ENCODE results near the gene CDKL4.

- TF ChIP-seq RFX1 (IDR thresholded peaks at IDR 0.05): no peak
- no peak for TF ChIP-seq ZNF672 (CRISPR knock-in tag; IDR thresholded peaks at IDR 0.05)
- TF ChIP-seq CTCF (CRISPR knock-in tag; IDR thresholded peaks at IDR 0.05): no peak
- no peak for TF ChIP-seq NFATC3 (CRISPR knock-in tag; IDR thresholded peaks at IDR 0.05)
- no peak for TF ChIP-seq FUBP1 (CRISPR knock-in tag; IDR thresholded peaks at IDR 0.05; ENCODE audit: borderline replicate concordance)
- no peak for TF ChIP-seq TAF1 (CRISPR knock-in tag; IDR thresholded peaks at IDR 0.05)
Measured at GRCh38 chr2:39145906-39146421, 97.8 kb downstream of the CDKL4 start.

All from HepG2 (cell line).